C4-2B (cell line): Measurements from ENCODE around the gene ANGPTL2.

ENCODE experiments used
- CTCF ChIP-seq: fragments of 450-650 bp; conservative IDR thresholded peaks from 2 replicates; pipeline ENCODE4 v1.5.1; 2017; ENCODE audit warnings: mild to moderate bottlenecking
- ZFX ChIP-seq: fragments of 450-650 bp; IDR thresholded peaks from 2 replicates; pipeline ENCODE4 v1.6.1; 2017

- TF ChIP-seq CTCF (no peak), ZFX (no peak)
Observed at GRCh38 chr9:127149463-127150390, 27.3 kb upstream of the ANGPTL2 start.
